NCI-H82 treated with DMSO at 0.1 percent for 48 hours (cell line): ENCODE measurements around the gene MTMR12.

Experiments
- DNase-seq: peaks from one replicate; lab custom pipeline; 2025; ENCODE audit not compliant: unreplicated experiment; lab: John Stamatoyannopoulos, UW

The MTMR12 gene, protein sequence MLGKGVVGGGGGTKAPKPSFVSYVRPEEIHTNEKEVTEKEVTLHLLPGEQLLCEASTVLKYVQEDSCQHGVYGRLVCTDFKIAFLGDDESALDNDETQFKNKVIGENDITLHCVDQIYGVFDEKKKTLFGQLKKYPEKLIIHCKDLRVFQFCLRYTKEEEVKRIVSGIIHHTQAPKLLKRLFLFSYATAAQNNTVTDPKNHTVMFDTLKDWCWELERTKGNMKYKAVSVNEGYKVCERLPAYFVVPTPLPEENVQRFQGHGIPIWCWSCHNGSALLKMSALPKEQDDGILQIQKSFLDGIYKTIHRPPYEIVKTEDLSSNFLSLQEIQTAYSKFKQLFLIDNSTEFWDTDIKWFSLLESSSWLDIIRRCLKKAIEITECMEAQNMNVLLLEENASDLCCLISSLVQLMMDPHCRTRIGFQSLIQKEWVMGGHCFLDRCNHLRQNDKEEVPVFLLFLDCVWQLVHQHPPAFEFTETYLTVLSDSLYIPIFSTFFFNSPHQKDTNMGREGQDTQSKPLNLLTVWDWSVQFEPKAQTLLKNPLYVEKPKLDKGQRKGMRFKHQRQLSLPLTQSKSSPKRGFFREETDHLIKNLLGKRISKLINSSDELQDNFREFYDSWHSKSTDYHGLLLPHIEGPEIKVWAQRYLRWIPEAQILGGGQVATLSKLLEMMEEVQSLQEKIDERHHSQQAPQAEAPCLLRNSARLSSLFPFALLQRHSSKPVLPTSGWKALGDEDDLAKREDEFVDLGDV

DNA sequence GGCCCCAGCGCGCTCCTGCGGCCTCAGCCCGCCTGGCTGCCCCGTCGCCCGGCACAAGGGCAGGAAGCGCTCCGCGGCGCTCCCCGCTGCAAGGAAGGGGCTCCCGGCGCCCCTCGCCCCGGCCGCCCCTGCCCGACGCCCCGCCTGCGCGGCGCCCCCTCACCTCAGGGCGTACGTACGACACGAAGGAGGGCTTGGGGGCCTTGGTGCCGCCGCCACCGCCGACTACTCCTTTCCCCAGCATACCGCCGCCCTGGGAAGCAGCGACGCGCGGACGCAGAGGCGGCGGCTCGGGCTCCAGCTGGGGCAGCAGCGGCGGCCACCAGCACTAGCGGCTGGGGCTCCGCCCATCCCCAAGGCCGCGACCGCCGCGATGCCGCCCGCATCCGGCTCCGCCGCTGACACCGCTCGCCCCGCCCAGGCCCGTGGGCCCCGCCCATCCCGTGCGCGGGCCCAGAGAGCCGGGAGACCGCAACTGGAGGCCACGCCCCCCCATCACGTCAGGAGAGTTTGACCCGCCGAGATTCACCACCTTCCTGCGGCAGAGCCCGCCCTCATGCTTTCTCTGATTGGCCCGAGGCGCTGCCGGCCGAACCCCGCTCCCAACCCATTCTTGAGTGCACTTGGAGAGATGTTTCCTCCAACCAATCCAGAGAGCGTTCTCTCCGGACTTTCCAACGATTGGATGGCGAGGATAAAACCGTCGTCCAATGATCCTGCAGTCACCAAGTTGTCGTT, at the start of gene MTMR12:
Gene MTMR12 (minus strand): TSS at position 345 of the 738 bp plus-strand sequence. CDS start 101 bp downstream, at position 244.
- DNase-seq = peak; percentile 97

DNA sequence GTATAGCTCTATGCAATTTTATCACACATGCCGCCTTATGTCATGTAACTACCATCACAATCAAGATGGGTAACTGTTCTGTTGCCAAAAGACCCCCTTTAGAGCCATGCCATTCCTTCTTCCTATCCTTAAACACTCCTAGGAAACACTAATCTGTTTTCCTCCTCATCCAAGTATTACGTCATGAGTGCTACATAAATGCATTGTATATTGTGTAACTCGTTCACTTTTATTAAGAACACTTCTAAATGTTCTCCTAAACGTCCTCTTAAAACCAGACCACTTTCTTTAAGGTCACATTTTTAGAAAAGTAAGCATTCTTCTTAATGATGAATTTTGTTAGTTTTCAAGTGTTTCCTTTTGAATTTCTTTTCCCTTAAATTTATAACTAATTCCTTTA, 49.8 kb upstream of the MTMR12 start:
- DNase-seq = no peak

DNA sequence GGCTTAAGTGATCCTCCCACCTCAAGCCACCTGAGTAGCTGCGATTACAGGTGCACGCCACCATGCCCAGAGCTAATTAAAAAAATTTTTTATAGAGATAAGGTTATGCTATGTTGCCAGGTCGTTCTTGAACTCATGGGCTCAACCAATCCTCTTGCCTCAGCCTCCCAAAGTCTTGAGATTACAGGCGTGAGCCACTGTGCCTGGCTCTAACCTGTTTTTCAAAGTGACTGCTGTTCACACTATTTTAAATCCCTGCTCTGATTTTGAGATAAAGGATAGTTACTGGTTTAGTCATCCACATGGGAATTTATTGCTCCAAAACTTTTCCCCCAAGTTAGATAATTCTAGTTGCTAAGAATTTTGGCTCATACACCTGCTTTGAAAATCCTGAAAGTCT, 48.2 kb upstream of the MTMR12 start:
- no peak for DNase-seq

DNA sequence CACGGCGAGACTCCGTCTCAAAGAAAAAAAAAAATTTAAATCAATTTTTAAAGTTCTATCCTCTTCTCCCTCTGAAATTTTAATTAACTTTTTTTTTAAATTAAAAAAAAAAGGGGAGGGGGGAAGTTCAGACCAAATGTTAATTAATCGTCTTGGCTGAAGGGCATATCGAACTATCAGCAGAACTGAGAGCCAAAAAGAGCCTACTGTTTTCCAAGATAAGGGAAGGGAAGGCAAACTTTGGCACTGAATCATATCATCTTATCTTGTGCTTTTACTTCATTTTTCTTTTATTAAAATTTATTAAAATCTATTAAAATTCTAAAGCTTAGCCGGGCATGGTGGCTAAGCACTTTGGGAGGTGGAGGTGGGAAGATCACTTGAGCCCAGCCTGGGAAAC, 45.9 kb upstream of the MTMR12 start:
- DNase-seq = no peak

DNA sequence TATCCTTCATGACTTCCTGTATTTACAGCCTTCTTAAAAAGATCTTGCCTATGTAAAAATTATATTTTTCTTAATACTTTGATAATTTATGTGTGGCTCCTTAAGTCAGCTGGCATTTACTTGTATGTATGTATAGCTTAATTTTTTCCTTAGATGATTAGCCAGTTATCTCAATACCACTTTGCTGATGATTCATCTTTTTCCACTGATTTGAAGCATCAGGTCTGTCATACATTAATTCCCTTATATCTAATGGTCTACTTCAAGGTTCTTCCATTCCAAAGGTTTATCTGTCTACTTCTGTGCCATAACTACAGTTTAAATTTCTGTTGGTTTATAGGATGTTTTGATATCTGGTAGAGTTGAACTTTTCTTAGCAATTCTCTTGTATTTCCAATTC, 44.9 kb upstream of the MTMR12 start:
- no peak for DNase-seq

DNA sequence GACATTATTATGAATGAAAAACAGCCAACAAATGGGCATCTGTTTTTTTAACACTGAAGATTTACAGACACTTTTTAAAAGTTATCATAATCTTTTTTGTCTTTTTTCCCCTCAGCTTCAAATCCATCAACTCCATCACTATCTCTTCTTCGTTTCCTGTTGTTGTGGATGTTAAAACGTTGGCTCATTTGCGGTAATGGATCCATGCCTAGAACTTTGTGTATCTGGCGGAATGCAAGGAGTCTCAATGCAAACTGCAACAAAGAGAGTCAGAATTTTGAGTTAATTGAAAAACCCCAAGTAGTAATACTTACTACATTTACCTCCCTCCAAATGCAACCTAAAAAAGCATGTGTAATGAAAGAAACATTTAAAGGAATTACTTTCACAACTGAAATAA, 42.9 kb upstream of the MTMR12 start:
- DNase-seq = no peak

DNA sequence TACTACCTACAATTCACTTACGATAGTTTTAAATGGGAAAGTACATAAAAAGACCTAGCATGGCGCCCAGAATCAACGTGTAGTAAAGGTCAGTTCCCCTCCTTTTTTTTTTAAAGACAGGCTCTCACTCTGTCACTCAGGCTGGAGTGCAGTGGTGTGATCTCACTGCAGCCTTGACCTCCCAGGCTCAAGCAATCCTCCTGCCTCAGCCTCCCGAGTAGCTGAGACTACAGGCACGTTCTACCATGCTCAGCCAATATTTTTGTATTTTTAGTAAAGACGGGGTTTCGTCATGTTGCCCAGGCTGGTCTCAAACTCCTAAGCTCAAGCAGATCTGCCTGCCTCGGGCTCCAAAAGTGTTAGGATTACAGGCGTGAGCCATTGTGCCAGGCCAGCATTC, 40.7 kb upstream of the MTMR12 start:
- no peak for DNase-seq

DNA sequence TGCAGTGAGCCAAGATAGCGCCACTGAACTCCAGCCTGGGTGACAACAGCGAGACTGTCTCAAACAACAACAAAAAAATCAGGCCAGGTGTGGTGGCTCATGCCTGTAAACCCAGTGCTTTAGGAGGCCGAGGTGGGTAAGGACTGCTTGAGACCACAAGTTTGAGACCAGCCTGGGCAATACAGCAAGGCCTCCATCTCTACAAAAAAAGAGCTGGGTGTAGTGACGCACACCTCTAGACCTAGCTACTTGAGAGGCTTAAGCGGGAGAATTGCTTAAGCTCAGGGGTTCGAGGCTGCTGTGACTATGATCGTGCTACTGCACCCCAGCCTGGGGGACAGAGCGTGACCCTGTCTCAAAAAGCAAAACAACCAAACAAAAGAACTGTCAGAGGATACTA, 39.9 kb upstream of the MTMR12 start:
- DNase-seq = no peak

DNA sequence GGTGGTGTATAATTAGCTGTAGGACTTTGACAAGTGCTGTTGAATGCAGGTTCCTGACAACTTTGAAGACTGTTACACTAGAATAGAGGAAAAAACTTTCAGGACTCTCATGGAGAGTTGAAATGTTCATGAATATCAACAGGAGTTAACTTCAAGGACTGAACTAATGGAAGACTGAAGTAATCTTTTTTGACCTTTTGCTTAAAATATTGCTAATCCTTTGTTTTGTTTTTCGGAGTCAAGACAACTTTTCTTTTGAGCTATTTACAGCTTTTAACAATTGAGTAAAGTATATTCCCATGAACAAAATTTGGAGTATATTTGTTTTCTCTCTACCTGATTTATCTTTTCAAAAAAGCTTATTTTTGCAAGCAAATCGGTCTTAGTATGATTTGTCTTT, 34.1 kb upstream of the MTMR12 start:
- no peak for DNase-seq

DNA sequence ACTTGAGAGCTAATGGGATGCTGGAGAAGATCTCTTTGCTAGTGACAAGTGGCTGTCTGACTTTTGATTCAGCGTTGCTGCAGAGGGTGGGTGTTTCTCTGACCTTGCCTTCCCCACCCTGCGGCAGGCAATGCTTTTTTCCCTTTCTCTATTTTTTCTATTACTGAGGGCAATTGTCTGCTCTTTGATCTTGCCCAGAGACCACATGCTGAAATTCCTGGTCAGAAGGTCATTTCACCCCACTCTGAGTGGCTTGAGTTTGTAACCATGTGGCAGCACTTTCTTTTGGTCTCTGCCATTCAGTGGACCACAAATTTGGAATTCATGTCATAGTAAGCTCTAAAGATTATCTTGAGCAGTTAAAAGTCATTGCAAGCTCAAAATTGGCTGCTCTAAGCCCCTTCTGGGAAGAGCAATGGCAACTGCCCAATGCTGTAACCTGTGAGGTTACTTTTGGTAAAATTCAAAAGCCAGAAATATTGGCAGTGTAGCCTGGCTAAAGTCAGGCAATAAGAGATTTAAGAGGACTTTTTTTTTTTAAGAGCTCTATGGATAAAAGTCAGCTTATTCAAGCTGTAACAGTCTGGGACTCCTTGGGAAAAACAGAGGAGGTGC, 30.4 kb upstream of the MTMR12 start:
- DNase-seq = no peak

DNA sequence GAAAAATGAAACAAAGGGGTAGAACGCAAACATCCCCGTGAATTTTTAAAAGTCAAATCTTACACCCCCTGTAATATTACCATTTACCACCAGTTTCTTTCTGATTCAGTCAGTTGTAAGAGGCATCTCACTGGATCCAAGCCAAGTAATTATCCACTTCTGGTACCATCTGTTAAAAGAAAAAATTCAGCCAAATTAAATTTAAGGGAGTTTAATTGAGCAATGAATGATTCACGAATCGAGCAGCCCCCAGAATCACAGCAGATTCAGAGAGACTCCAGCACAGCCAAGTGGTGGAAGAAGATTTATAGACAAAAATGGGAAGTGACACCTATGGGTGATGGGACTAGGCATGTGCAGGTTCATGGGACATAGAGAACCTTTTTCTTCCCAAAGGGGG, 29.9 kb upstream of the MTMR12 start:
- no peak for DNase-seq

DNA sequence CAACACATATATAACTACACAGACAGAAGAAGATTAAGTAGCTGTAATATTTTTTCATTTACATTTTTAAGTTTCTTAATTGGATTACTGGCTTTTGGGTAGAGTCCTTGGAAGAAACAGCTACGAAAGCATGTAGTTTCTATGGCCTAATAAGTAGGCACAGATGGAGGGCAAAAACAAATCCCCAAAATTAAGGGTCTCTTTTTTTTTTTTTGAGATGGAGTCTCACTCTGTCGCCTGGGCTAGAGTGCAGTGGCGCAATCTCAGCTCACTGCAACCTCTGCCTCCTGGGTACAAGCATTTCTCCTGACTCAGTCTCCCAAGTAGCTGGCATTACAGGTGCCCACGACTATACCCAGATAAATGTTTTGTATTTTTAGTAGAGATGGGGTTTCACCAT, 27.1 kb upstream of the MTMR12 start:
- no peak for DNase-seq

DNA sequence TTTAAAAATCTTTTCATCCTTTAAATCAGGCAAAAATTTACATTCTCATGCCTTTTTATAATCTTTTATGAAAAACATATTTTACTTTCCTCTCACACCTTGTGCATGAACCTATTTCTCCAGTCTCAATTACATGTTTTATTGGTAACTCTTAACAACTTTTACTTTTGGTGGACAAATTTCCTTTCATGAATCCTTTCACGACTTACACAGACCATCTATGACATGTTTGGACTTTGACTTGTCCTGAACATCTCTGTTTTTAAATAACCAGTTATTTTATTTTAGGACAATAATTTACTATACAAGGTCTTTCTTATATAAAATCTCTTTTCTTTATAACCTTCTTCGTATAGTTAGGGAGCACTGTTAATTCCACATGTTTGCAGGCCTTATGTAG, 26.5 kb upstream of the MTMR12 start:
- DNase-seq = no peak

DNA sequence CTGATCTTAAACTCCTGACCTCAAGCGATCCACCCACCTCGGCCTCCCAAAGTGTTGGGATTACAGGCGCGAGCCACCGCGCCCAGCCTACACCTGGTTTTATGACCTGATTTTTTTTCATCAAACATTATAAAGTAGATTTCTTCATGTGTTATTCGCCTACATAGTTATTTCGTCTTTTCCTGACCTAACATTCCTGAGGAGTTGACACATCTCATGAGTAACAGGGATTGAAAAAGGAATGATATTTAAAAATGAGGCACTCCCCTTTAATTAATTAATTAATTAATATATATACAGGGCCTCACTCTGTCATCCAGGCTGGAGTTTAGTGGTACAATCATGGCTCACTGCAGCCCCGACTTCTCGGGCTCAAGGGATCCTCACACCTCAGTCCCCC, 20.2 kb upstream of the MTMR12 start:
- no peak for DNase-seq

DNA sequence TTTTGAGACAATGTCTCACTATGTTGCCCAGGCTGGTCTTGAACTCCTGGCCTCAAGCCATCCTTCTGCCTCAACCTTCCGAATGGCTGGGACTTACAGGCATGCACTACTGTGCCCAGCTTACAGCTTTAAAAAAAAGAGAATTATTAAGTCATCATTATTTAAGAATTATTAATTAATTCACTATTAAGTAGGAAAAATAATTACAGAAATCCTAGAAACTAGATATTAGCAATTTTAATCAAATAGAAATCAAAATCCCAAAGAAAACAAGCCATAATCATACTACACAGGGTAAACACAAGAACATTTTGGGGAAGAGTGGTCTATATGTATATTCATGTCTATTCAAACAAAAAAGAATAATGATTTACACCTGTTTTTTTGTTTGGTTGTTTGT, 19.6 kb upstream of the MTMR12 start:
- DNase-seq = no peak

DNA sequence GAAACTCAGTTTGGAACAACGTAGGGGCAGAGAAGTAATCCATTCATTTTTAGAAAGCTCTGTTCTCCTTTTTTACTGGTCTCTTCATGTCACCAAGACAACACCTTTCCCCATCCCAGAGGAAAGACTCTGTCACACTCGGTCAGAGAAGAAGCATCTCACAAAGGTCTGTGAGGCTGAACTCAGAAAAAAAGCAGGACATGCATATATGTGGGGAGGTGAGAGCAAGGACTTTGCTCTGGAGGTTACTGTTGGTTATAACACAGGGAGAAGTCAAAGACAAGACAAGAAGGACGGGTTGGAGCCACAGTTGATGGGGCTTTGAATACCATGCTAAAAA, 19.2 kb upstream of the MTMR12 start:
- no peak for DNase-seq

DNA sequence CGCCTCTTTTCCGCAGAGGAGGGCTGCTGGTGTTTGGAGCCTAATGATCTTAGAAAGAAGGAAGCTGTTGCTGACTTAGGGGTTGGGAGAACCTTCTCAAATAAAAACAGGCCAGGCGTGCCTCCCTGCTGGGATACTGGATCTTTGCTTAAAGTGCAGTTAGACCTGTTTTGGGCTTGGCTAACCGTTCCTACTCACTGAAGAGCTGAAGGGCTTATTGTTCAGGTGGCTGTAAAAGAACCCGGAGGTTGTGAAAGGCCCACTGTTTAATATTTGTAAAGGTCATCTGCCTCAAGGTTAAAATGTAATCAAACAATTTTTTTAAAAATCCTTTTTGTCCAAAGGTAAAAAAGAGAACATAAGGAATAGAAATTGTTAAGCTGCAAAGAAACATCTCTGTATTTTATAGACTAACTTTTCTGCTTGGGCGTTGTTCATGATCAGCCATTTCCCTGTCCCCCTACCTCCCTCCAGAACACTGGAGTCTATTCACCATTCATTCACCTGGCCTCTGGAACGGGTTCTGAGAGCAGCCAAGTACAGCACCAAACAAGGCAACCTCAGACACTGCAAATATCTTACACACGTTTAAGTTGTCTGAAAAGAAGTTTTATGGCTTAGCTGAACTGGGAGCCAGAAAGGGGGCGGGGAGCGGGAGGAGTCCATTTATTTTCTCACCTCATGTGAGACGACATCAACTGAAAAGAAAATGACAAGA, 18.6 kb upstream of the MTMR12 start:
- no peak for DNase-seq

DNA sequence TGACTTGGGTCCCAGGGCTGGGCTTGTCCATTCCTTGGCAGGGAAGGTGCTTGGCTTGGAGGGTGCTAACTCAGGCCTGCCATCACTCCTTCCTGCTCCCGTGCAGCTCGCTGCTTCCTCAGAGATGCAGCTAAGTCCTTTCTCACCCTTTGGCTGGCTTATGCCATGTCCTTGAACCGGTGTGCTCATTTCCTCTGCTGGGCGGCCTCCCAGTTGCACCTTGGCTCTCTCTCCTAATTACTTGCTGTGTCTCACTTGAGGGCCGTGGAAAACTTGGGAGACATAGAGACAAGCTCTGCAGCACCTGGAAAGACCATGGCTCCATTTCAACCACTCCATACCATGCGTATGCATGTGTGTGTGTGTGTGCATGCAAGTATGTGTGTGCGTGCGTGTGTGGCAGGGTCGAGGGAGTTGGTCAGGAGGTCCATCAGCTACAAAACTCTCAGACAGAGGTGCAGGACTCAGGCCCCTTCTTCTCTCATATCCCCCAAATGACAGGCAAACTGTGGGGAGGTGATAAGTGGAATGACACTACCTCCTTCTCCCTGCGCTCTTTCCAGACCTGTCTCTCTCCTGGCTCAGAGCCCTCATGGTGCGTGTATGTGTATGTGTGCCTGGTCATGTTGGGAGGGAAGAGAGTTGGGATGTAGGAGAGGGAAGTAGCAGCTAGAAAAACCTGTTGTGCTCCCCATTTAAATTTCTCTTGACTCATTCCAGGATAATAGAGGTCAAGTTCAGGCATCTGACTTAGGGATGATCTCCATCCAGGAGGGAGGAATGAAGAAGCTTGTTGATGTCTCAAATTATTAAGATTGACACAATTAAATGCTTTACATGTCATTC, 17.6 kb upstream of the MTMR12 start:
- no peak for DNase-seq

DNA sequence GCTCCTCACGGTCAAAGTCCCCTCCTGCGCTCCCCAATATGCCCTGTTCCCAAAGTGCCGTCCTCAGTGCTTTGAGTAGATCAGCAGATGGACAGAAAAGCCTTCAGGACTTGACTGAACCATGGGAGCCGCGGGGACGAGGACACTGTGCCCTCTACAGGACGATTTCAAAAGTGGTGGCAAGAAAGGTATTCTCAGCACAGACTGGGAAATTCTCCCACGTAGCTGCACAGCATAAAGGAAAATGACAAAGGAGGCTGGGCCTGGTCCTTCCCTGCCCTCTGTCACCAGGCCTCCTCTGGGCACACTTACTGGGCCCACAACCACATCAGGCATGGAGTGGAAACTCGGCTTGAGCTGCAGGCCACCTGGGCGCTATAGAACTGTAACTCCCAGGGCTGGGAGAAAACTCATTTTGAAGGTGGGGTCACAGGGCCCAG, 16.7 kb upstream of the MTMR12 start:
- DNase-seq = peak; percentile 30

DNA sequence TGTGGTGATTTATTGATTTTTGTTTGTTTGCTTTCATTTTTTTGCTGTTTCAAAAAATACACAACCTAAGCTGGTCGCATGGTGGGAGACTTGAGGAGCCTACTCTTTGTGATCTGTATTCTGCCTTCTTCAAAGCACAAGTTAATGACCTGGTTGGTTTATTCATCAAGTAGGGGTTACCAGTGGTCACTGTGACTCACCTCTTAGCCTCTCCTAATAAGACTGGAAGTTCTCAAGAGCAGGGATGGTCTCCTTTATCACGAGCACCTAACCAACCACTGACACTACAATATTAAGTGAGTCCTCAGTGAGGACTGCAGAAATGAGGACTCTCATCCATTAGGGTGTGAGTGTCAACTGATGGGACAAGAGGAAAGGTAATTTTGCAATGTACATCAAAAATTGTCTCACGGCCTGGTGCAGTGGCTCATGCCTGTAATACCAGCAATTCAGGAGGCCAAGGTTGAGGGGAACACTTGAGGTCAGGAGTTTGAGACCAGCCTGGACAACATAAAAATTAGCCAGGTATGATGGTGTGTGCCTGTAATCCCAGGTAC, 13.6 kb upstream of the MTMR12 start:
- DNase-seq = no peak
